Measurements from ENCODE around the gene SPACA9.

DNA sequence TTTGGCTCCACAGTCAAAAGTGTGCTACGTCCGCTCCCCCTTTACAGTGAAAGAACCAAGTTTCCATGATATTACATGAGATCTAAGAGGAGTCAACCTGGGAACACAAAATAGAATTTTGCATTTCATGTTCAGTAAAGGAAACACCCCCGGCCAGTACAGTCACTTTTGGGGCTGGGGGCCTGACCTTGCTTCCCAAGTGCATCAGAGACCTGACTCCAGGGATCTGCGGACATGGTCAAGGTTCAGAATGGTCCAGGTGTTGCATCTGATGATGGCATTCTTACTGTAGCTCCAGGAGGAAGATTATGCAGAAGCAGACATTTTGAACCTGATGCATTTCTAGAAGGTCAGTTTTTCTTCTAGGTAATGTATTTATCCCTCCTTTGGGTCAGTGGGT, 40.4 kb upstream of the SPACA9 start:
- no peak for TF ChIP-seq CHD4 (IDR thresholded peaks at IDR 0.05)
- TF ChIP-seq HCFC1 (IDR thresholded peaks at IDR 0.05; ENCODE audit: low read length) = no peak
- TF ChIP-seq, protein P1, sequence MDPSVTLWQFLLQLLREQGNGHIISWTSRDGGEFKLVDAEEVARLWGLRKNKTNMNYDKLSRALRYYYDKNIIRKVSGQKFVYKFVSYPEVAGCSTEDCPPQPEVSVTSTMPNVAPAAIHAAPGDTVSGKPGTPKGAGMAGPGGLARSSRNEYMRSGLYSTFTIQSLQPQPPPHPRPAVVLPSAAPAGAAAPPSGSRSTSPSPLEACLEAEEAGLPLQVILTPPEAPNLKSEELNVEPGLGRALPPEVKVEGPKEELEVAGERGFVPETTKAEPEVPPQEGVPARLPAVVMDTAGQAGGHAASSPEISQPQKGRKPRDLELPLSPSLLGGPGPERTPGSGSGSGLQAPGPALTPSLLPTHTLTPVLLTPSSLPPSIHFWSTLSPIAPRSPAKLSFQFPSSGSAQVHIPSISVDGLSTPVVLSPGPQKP (IDR thresholded peaks at IDR 0.05; ENCODE audit: low read depth, low read length) = no peak
- TF ChIP-seq, protein P2, sequence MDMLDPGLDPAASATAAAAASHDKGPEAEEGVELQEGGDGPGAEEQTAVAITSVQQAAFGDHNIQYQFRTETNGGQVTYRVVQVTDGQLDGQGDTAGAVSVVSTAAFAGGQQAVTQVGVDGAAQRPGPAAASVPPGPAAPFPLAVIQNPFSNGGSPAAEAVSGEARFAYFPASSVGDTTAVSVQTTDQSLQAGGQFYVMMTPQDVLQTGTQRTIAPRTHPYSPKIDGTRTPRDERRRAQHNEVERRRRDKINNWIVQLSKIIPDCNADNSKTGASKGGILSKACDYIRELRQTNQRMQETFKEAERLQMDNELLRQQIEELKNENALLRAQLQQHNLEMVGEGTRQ (IDR thresholded peaks at IDR 0.05; ENCODE audit: borderline replicate concordance, low read depth, low read length) = no peak
- TF ChIP-seq, protein P3, sequence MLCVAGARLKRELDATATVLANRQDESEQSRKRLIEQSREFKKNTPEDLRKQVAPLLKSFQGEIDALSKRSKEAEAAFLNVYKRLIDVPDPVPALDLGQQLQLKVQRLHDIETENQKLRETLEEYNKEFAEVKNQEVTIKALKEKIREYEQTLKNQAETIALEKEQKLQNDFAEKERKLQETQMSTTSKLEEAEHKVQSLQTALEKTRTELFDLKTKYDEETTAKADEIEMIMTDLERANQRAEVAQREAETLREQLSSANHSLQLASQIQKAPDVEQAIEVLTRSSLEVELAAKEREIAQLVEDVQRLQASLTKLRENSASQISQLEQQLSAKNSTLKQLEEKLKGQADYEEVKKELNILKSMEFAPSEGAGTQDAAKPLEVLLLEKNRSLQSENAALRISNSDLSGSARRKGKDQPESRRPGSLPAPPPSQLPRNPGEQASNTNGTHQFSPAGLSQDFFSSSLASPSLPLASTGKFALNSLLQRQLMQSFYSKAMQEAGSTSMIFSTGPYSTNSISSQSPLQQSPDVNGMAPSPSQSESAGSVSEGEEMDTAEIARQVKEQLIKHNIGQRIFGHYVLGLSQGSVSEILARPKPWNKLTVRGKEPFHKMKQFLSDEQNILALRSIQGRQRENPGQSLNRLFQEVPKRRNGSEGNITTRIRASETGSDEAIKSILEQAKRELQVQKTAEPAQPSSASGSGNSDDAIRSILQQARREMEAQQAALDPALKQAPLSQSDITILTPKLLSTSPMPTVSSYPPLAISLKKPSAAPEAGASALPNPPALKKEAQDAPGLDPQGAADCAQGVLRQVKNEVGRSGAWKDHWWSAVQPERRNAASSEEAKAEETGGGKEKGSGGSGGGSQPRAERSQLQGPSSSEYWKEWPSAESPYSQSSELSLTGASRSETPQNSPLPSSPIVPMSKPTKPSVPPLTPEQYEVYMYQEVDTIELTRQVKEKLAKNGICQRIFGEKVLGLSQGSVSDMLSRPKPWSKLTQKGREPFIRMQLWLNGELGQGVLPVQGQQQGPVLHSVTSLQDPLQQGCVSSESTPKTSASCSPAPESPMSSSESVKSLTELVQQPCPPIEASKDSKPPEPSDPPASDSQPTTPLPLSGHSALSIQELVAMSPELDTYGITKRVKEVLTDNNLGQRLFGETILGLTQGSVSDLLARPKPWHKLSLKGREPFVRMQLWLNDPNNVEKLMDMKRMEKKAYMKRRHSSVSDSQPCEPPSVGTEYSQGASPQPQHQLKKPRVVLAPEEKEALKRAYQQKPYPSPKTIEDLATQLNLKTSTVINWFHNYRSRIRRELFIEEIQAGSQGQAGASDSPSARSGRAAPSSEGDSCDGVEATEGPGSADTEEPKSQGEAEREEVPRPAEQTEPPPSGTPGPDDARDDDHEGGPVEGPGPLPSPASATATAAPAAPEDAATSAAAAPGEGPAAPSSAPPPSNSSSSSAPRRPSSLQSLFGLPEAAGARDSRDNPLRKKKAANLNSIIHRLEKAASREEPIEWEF (IDR thresholded peaks at IDR 0.05; ENCODE audit: insufficient replicate concordance, low read depth, low read length) = no peak
- no peak for TF ChIP-seq BACH1 (IDR thresholded peaks at IDR 0.05; ENCODE audit: borderline replicate concordance)
- TF ChIP-seq, protein P4, sequence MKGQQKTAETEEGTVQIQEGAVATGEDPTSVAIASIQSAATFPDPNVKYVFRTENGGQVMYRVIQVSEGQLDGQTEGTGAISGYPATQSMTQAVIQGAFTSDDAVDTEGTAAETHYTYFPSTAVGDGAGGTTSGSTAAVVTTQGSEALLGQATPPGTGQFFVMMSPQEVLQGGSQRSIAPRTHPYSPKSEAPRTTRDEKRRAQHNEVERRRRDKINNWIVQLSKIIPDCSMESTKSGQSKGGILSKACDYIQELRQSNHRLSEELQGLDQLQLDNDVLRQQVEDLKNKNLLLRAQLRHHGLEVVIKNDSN (IDR thresholded peaks at IDR 0.05; ENCODE audit: borderline replicate concordance, extremely low read length, insufficient read depth, low read depth, low read length) = no peak
- no peak for TF ChIP-seq TAF1 (IDR thresholded peaks at IDR 0.05; ENCODE audit: borderline replicate concordance, low read depth, low read length)

Measured in GM12878 (cell line).